EH (cell line): ENCODE data around the gene PMVK.
A peak's percentile ranks its signal among the peaks of the same experiment; 100 is the strongest.

Experiments used
- DNase-seq: peaks from one replicate; pipeline ENCODE4 v3.0.0-alpha.2; 2015; ENCODE audit warnings: low read depth

Gene PMVK

GRCh38 chr1:154945962-154946850, 9.7 kb upstream of the PMVK start:
- no peak for DNase-seq

GRCh38 chr1:154945160-154945961, 8.8 kb upstream of the PMVK start:
- DNase-seq = no peak

GRCh38 chr1:154944401-154945159, 8.1 kb upstream of the PMVK start:
- DNase-seq = no peak

- peak; percentile 47 for DNase-seq
Observed at GRCh38 chr1:154943649-154944400, 7.3 kb upstream of the PMVK start.

GRCh38 chr1:154941333-154942013, 5.0 kb upstream of the PMVK start:
- DNase-seq = peak; percentile 52

GRCh38 chr1:154940651-154941194, 4.2 kb upstream of the PMVK start:
- no peak for DNase-seq

GRCh38 chr1:154940213-154940560, 3.7 kb upstream of the PMVK start:
- no peak for DNase-seq

GRCh38 chr1:154938604-154939399, 2.3 kb upstream of the PMVK start:
- no peak for DNase-seq

- no peak for DNase-seq
Observed at GRCh38 chr1:154937988-154938386, 1.5 kb upstream of the PMVK start.

GRCh38 chr1:154937085-154937987, 817 bp upstream of the PMVK start:
- DNase-seq = peak; percentile 93

- DNase-seq = no peak
Observed at GRCh38 chr1:154935749-154936554, 567 bp downstream of the PMVK start.

- DNase-seq = no peak
Observed at GRCh38 chr1:154934358-154934948, 2.1 kb downstream of the PMVK start.

- DNase-seq = no peak
Observed at GRCh38 chr1:154931940-154932487, 4.5 kb downstream of the PMVK start.

GRCh38 chr1:154926201-154926600, 10.3 kb downstream of the PMVK start:
- DNase-seq = no peak

GRCh38 chr1:154925335-154926170, 11.0 kb downstream of the PMVK start:
- no peak for DNase-seq

- DNase-seq = no peak
Observed at GRCh38 chr1:154923695-154924094, 12.8 kb downstream of the PMVK start.
